ENCODE results near the gene SIMC1. TPM values are rescaled to one million over a fixed set of nuclear protein-coding genes. Genes with fewer than 3 reads are reported as not detected.

SIMC1 gene
- polyA plus RNA-seq, 1 of the 3 experiments (the other 2 are of a cell fraction), result 12.4 TPM

- Histone ChIP-seq H4K20me1 (ENCODE audit: insufficient read depth) (no peaks in the 10 kb centered on the region), H3K27me3 (ENCODE audit: insufficient read depth) (no peaks in the 10 kb centered on the region), H3F3A (replicated peaks; ENCODE audit: insufficient read depth) (peaks cover 6% of the 10 kb centered on the region), H2AFZ (ENCODE audit: low read depth) (no peak overlapping the region), H3K79me2 (ENCODE audit: insufficient read depth) (peaks cover 31% of the 10 kb centered on the region), H3K4me2 (no peak overlapping the region), H3K4me1 (ENCODE audit: control insufficient read depth in 1 of 2, insufficient read depth in 2 of 2, low read depth in 1 of 2, low read length in 1 of 2) (peaks cover 0 to 6% of the 10 kb centered on the region in 2 experiments; a peak in 1 of 4 replicates), H3K9ac (no peak overlapping the region), H3K36me3 (replicated peaks in 1 of 2; ENCODE audit: control insufficient read depth in 1 of 2, insufficient read depth in 2 of 2, low read length in 1 of 2) (peaks cover 5 to 9% of the 10 kb centered on the region in 2 experiments), H3K9me3 (no peaks in the 10 kb centered on the region), H3K4me3 (ENCODE audit: low read depth in 2 of 2, low read length in 1 of 2) (no peak overlapping the region), H3K9me2 (no peaks in the 10 kb centered on the region), H3K27ac (ENCODE audit: low read depth in 2 of 2, low read length in 1 of 2) (no peak overlapping the region)
- no peak for DNase-seq
- CTCF ChIA-PET, result interaction anchor here (1.5 kb wide), 1 partner anchor 30 kb away, joined by 3 read pairs; the partner anchor contains the start of gene KIAA1191
- POLR2A ChIA-PET, result interaction anchor here (1.5 kb wide), 1 partner anchor 14 kb away, joined by 6 read pairs; no protein-coding TSS in a partner anchor
- no peak for TF ChIP-seq GABPA (IDR thresholded peaks at IDR 0.05; ENCODE audit: low read depth)
- 93% methylated on average over 4 of the region's 4 CpGs for WGBS (ENCODE audit: low lambda C conversion rate)
Observed at GRCh38 chr5:176391999-176392398, 153.8 kb downstream of the SIMC1 start.

GRCh38 chr5:176392526-176392925, 154.3 kb downstream of the SIMC1 start:
- H3K36me3 ChIP-seq (replicated peaks in 1 of 2; ENCODE audit: control insufficient read depth in 1 of 2, insufficient read depth in 2 of 2, low read length in 1 of 2), result peaks cover 5 to 9% of the 10 kb centered on the region in 2 experiments
- POLR2A ChIA-PET, result interaction anchor here (1.5 kb wide), 1 partner anchor 13 kb away, joined by 6 read pairs; no protein-coding TSS in a partner anchor

More at GRCh38 chr5:176392526-176392925, 154.3 kb downstream of the SIMC1 start:
- no peaks in the 10 kb centered on the region for H4K20me1 ChIP-seq (ENCODE audit: insufficient read depth)
- no peak overlapping the region for H3K4me2 ChIP-seq
- CTCF ChIA-PET, result no interaction called here
- DNase-seq, result no peak
- TF ChIP-seq NFIC (IDR thresholded peaks at IDR 0.05; ENCODE audit: borderline replicate concordance) (no peak), RXRA (IDR thresholded peaks at IDR 0.05; ENCODE audit: borderline replicate concordance, low read depth) (no peak), NRF1 (IDR thresholded peaks at IDR 0.05; ENCODE audit: low read depth, low read length) (no peak), FOSL2 (IDR thresholded peaks at IDR 0.05; ENCODE audit: borderline replicate concordance, low read depth) (no peak), FOXM1 (IDR thresholded peaks at IDR 0.05; ENCODE audit: low read depth) (no peak), USF1 (IDR thresholded peaks at IDR 0.05; ENCODE audit: borderline replicate concordance, low read depth) (no peak), GABPA (IDR thresholded peaks at IDR 0.05; ENCODE audit: low read depth) (no peak), SIN3A (IDR thresholded peaks at IDR 0.05; ENCODE audit: borderline replicate concordance, low read depth, low read length) (no peak), IRF3 (IDR thresholded peaks at IDR 0.05; ENCODE audit: low read depth, low read length) (no peak), SMC3 (IDR thresholded peaks at IDR 0.05; ENCODE audit: low read depth, low read length) (no peak), TCF12 (IDR thresholded peaks at IDR 0.05) (no peak), CTCF (IDR thresholded peaks at IDR 0.05) (no peak), EZH2phosphoT487 (IDR thresholded peaks at IDR 0.05; ENCODE audit: borderline replicate concordance, low read depth) (no peak)
- TF ChIP-seq, protein P1, sequence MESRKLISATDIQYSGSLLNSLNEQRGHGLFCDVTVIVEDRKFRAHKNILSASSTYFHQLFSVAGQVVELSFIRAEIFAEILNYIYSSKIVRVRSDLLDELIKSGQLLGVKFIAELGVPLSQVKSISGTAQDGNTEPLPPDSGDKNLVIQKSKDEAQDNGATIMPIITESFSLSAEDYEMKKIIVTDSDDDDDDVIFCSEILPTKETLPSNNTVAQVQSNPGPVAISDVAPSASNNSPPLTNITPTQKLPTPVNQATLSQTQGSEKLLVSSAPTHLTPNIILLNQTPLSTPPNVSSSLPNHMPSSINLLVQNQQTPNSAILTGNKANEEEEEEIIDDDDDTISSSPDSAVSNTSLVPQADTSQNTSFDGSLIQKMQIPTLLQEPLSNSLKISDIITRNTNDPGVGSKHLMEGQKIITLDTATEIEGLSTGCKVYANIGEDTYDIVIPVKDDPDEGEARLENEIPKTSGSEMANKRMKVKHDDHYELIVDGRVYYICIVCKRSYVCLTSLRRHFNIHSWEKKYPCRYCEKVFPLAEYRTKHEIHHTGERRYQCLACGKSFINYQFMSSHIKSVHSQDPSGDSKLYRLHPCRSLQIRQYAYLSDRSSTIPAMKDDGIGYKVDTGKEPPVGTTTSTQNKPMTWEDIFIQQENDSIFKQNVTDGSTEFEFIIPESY (IDR thresholded peaks at IDR 0.05; ENCODE audit: borderline replicate concordance, low read depth), result no peak
- TF ChIP-seq, protein P2, sequence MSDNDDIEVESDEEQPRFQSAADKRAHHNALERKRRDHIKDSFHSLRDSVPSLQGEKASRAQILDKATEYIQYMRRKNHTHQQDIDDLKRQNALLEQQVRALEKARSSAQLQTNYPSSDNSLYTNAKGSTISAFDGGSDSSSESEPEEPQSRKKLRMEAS (IDR thresholded peaks at IDR 0.05; ENCODE audit: low read depth), result no peak
- no peak overlapping the region for H2AFZ ChIP-seq (ENCODE audit: low read depth)
- no peak overlapping the region for H3K9ac ChIP-seq
- peaks cover 25% of the 10 kb centered on the region for H3K79me2 ChIP-seq (ENCODE audit: insufficient read depth)
- peaks cover 0 to 4% of the 10 kb centered on the region in 2 experiments; a peak in 1 of 4 replicates for H3K4me1 ChIP-seq (ENCODE audit: control insufficient read depth in 1 of 2, insufficient read depth in 2 of 2, low read depth in 1 of 2, low read length in 1 of 2)
- H3K4me3 ChIP-seq (ENCODE audit: low read depth in 2 of 2, low read length in 1 of 2), result no peak overlapping the region
- peaks cover 6% of the 10 kb centered on the region for H3F3A ChIP-seq (replicated peaks; ENCODE audit: insufficient read depth)
- H3K27ac ChIP-seq (ENCODE audit: low read depth in 2 of 2, low read length in 1 of 2), result no peak overlapping the region
- WGBS (ENCODE audit: low lambda C conversion rate), result 100% methylated on average over 4 of the region's 11 CpGs
- no peaks in the 10 kb centered on the region for H3K9me3 ChIP-seq
- H3K27me3 ChIP-seq (ENCODE audit: insufficient read depth), result no peaks in the 10 kb centered on the region
- no peaks in the 10 kb centered on the region for H3K9me2 ChIP-seq

All from SK-N-SH (cell line).